ENCODE data around the gene DHRS4.
"Not testable (repeated sequence)": the region's sequence is repeated elsewhere in the genome, so short reads cannot be mapped to it uniquely, and the experiment has no call there.

The DHRS4 gene

GRCh38 chr14:23996009-23996408 is 42.4 kb downstream of the DHRS4 start:
- not testable (repeated sequence) for H3K27ac ChIP-seq (replicated peaks; ENCODE audit: low read length); H3K27me3 ChIP-seq (ENCODE audit: control insufficient read depth in 3 of 3, insufficient read depth in 3 of 3, low read depth in 1 of 3, low read length in 3 of 3); H2AFZ ChIP-seq (ENCODE audit: low read length); H2BK15ac ChIP-seq (ENCODE audit: low read length); H3K4me3 ChIP-seq (ENCODE audit: low read length in 2 of 2); H3K4ac ChIP-seq (ENCODE audit: low read length); H2AK5ac ChIP-seq (ENCODE audit: low read depth, low read length); DNase-seq (ENCODE audit: low spot score); H3K23ac ChIP-seq (ENCODE audit: low read depth, low read length, poor library complexity); H3K4me1 ChIP-seq (ENCODE audit: control insufficient read depth in 2 of 2, insufficient read depth in 1 of 2, low read depth in 1 of 2, low read length in 2 of 2); H3K9ac ChIP-seq (ENCODE audit: low read depth, low read length, poor library complexity); H4K8ac ChIP-seq (ENCODE audit: low read depth, low read length); H3K18ac ChIP-seq (ENCODE audit: low read length); H3K9me3 ChIP-seq (replicated peaks in 1 of 2; ENCODE audit: control insufficient read depth in 2 of 2, insufficient read depth in 1 of 2, low read depth in 1 of 2, low read length in 2 of 2); H3K79me1 ChIP-seq (ENCODE audit: low read depth, low read length); H3K4me2 ChIP-seq (ENCODE audit: insufficient read depth, low read length, poor library complexity, severe bottlenecking); H3K14ac ChIP-seq (ENCODE audit: low read length); H2BK120ac ChIP-seq (ENCODE audit: low read depth, low read length); H3K36me3 ChIP-seq (replicated peaks in 1 of 2; ENCODE audit: control insufficient read depth in 2 of 2, insufficient read depth in 2 of 2, low read length in 2 of 2); H2BK12ac ChIP-seq (ENCODE audit: low read length); H4K91ac ChIP-seq (ENCODE audit: low read depth, low read length, poor library complexity); H2BK5ac ChIP-seq (ENCODE audit: low read length)

- not testable (repeated sequence) for H3K18ac ChIP-seq (ENCODE audit: low read length); H3K23ac ChIP-seq (ENCODE audit: low read depth, low read length, poor library complexity); H2BK15ac ChIP-seq (ENCODE audit: low read length); H3K9me3 ChIP-seq (replicated peaks in 1 of 2; ENCODE audit: control insufficient read depth in 2 of 2, insufficient read depth in 1 of 2, low read depth in 1 of 2, low read length in 2 of 2); H3K79me1 ChIP-seq (ENCODE audit: low read depth, low read length); H3K4me2 ChIP-seq (ENCODE audit: insufficient read depth, low read length, poor library complexity, severe bottlenecking); H2BK5ac ChIP-seq (ENCODE audit: low read length); H2BK120ac ChIP-seq (ENCODE audit: low read depth, low read length); H3K14ac ChIP-seq (ENCODE audit: low read length); H3K27ac ChIP-seq (replicated peaks; ENCODE audit: low read length); H3K4me1 ChIP-seq (ENCODE audit: control insufficient read depth in 2 of 2, insufficient read depth in 1 of 2, low read depth in 1 of 2, low read length in 2 of 2); H2AK5ac ChIP-seq (ENCODE audit: low read depth, low read length); H3K4ac ChIP-seq (ENCODE audit: low read length); H3K36me3 ChIP-seq (replicated peaks in 1 of 2; ENCODE audit: control insufficient read depth in 2 of 2, insufficient read depth in 2 of 2, low read length in 2 of 2); DNase-seq (ENCODE audit: low spot score); H4K91ac ChIP-seq (ENCODE audit: low read depth, low read length, poor library complexity); H3K27me3 ChIP-seq (ENCODE audit: control insufficient read depth in 3 of 3, insufficient read depth in 3 of 3, low read depth in 1 of 3, low read length in 3 of 3); H3K9ac ChIP-seq (ENCODE audit: low read depth, low read length, poor library complexity); H3K4me3 ChIP-seq (ENCODE audit: low read length in 2 of 2); H2BK12ac ChIP-seq (ENCODE audit: low read length); H2AFZ ChIP-seq (ENCODE audit: low read length); H4K8ac ChIP-seq (ENCODE audit: low read depth, low read length)
- no CpG with 5 or more reads among the region's 2 CpGs for WGBS, 2 donors (ENCODE audit: extremely low coverage in 2 of 2, insufficient read length in 2 of 2, insufficient replicate concordance in 1 of 2)
Observed at GRCh38 chr14:23996825-23997224, 43.3 kb downstream of the DHRS4 start.

GRCh38 chr14:23999640-24000039 is 46.1 kb downstream of the DHRS4 start:
- not testable (repeated sequence) for H3K36me3 ChIP-seq (replicated peaks in 1 of 2; ENCODE audit: control insufficient read depth in 2 of 2, insufficient read depth in 2 of 2, low read length in 2 of 2); H3K4me2 ChIP-seq (ENCODE audit: insufficient read depth, low read length, poor library complexity, severe bottlenecking); H3K9me3 ChIP-seq (replicated peaks in 1 of 2; ENCODE audit: control insufficient read depth in 2 of 2, insufficient read depth in 1 of 2, low read depth in 1 of 2, low read length in 2 of 2); H3K4ac ChIP-seq (ENCODE audit: low read length); H2AFZ ChIP-seq (ENCODE audit: low read length); H3K27ac ChIP-seq (replicated peaks; ENCODE audit: low read length); H2BK120ac ChIP-seq (ENCODE audit: low read depth, low read length); H3K79me1 ChIP-seq (ENCODE audit: low read depth, low read length); H3K18ac ChIP-seq (ENCODE audit: low read length); H4K8ac ChIP-seq (ENCODE audit: low read depth, low read length); H3K23ac ChIP-seq (ENCODE audit: low read depth, low read length, poor library complexity); H3K27me3 ChIP-seq (ENCODE audit: control insufficient read depth in 3 of 3, insufficient read depth in 3 of 3, low read depth in 1 of 3, low read length in 3 of 3); H3K4me3 ChIP-seq (ENCODE audit: low read length in 2 of 2); H3K14ac ChIP-seq (ENCODE audit: low read length); H2AK5ac ChIP-seq (ENCODE audit: low read depth, low read length); H4K91ac ChIP-seq (ENCODE audit: low read depth, low read length, poor library complexity); DNase-seq (ENCODE audit: low spot score); H3K9ac ChIP-seq (ENCODE audit: low read depth, low read length, poor library complexity); H2BK12ac ChIP-seq (ENCODE audit: low read length); H2BK5ac ChIP-seq (ENCODE audit: low read length); H2BK15ac ChIP-seq (ENCODE audit: low read length); H3K4me1 ChIP-seq (ENCODE audit: control insufficient read depth in 2 of 2, insufficient read depth in 1 of 2, low read depth in 1 of 2, low read length in 2 of 2)
- WGBS, 2 donors (ENCODE audit: extremely low coverage in 2 of 2, insufficient read length in 2 of 2, insufficient replicate concordance in 1 of 2): no CpG with 5 or more reads among the region's 5 CpGs

- not testable (repeated sequence) for H4K8ac ChIP-seq (ENCODE audit: low read depth, low read length); H3K4me3 ChIP-seq (ENCODE audit: low read length in 2 of 2); H3K18ac ChIP-seq (ENCODE audit: low read length)
Observed at GRCh38 chr14:24001078-24001477, 47.5 kb downstream of the DHRS4 start.

More at GRCh38 chr14:24001078-24001477, 47.5 kb downstream of the DHRS4 start:
- H3K9me3 ChIP-seq (replicated peaks in 1 of 2; ENCODE audit: control insufficient read depth in 2 of 2, insufficient read depth in 1 of 2, low read depth in 1 of 2, low read length in 2 of 2); H2BK12ac ChIP-seq (ENCODE audit: low read length); H2AK5ac ChIP-seq (ENCODE audit: low read depth, low read length); H3K9ac ChIP-seq (ENCODE audit: low read depth, low read length, poor library complexity); H2BK5ac ChIP-seq (ENCODE audit: low read length); H3K4me2 ChIP-seq (ENCODE audit: insufficient read depth, low read length, poor library complexity, severe bottlenecking); H3K14ac ChIP-seq (ENCODE audit: low read length); H2BK120ac ChIP-seq (ENCODE audit: low read depth, low read length); H2BK15ac ChIP-seq (ENCODE audit: low read length); H3K36me3 ChIP-seq (replicated peaks in 1 of 2; ENCODE audit: control insufficient read depth in 2 of 2, insufficient read depth in 2 of 2, low read length in 2 of 2); H2AFZ ChIP-seq (ENCODE audit: low read length); H3K27ac ChIP-seq (replicated peaks; ENCODE audit: low read length); DNase-seq (ENCODE audit: low spot score); H3K4me1 ChIP-seq (ENCODE audit: control insufficient read depth in 2 of 2, insufficient read depth in 1 of 2, low read depth in 1 of 2, low read length in 2 of 2); H4K91ac ChIP-seq (ENCODE audit: low read depth, low read length, poor library complexity); H3K23ac ChIP-seq (ENCODE audit: low read depth, low read length, poor library complexity); H3K79me1 ChIP-seq (ENCODE audit: low read depth, low read length); H3K27me3 ChIP-seq (ENCODE audit: control insufficient read depth in 3 of 3, insufficient read depth in 3 of 3, low read depth in 1 of 3, low read length in 3 of 3); H3K4ac ChIP-seq (ENCODE audit: low read length): not testable (repeated sequence)

Data from neuronal stem cell (in vitro differentiated cells).